Posterior cingulate gyrus (tissue), 11 donors: ENCODE measurements around the gene BRD4.
A peak's percentile ranks its signal among the peaks of the same experiment; 100 is the strongest.

Experiments
- DNase-seq, 10 donors: peaks; one replicate each; pipeline versions ENCODE4 v3.0.0 to v3.0.0-alpha.2; 2020 to 2021; ENCODE audit warnings: mixed read lengths in 3 of 10
- intact Hi-C: fragments of 100-400 bp; cut with DNase I; formaldehyde crosslinking; loops from one replicate; pipeline ENCODE4 v1.15.1; 2023

The BRD4 gene

DNA sequence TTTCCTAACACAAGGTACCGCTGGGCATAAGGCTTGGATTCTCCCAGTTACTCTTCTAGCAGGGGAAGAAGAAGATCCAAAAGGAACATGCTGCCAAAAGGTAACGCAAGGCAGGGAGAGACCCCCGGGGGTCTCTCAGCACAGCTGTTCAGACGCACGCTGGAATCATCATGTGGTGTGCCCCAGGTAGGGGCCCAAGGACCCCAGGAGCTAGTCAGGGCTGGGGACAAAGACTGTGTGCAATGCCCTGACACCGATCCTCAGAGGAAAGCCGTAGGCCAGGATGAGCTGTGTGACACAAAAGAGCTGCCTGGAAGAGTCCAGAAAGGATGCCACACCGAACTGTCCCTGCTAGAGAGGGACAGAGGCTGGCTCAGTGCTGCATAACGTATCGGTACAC is 77.8 kb downstream of the BRD4 start:
- intact Hi-C loops = loop anchor here (10.0 kb wide), 1 partner anchor 160 kb away; no protein-coding TSS in a partner anchor
- DNase-seq = peak in 1 of 10 donors; percentile 50

DNA sequence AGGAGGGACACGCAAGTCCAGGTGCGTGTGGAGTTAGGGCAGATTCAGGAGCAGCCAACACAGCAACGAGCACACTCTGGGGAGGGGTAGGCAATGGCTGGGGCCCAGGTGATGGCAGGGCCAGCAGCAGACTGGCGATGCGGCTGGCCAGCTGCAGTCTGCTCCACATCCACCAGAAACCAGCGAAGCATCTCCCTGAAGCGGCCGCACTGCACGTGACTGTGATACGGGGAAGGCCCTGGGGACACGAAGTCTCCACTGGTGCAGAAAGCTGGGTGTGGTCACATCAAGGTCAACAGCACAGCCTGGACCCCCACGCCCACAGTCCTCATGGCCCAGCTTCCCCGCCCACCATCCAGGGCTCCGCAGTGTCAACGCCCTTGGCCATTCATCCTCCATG is 78.8 kb downstream of the BRD4 start:
- peak in 1 of 10 donors; percentile 75 for DNase-seq

DNA sequence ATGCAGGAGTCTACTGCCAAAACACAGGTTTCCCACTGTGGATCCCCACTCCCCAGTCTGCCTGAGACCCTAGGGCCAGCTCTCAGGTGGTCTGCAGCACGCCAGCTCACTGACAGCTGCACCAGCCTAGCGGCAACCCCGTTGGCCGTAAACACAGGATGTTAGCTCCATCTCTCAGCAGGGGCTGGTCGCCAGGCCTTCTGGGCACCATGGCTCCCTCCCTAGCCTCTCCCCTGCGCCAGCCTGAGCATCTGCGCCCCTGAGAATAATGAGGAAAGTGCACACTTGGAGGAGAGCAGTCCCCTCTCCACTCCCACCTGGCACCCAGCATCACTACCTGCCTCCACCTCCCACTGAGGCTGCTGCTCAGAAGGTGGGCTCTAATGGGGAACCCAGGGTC is 79.3 kb downstream of the BRD4 start:
- peak in 1 of 10 donors; percentile 78 for DNase-seq
- intact Hi-C loops = loop anchor here (10.0 kb wide), 1 partner anchor 158 kb away; no protein-coding TSS in a partner anchor

More for the DNA sequence above, 78.8 kb downstream of the BRD4 start:
- intact Hi-C loops = loop anchor here (10.0 kb wide), 1 partner anchor 159 kb away; no protein-coding TSS in a partner anchor

DNA sequence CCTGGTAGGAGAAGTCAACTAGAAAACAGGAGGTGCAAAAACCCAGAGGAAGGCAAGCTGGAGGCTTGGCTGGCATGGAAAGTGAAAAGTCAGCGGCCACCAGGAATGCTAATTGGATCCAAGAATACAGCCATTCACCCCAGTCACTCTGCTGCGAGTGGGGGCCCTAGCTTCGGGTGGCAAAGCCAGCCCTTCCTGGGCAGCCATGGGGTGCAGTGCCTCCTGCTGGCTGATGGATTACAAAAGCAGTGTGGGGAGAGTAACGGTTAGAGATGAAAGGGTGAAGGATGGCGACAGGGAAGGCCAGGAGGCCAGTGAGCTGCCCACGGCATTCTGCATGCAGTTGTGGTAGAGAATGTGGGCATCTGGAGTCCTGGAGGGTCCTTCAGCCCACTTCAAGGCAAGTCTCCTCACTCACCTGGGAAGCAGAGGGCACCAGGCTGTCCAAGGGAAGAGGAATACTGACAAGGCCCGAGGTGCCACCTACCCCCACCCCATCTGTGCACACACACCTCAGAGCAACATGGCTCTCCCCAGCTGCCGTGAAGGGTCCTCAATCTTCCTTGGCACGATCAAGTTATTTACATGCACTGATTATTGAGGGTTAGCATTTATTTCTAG is 79.8 kb downstream of the BRD4 start:
- intact Hi-C loops = loop anchor here (1.0 to 10.0 kb wide), 2 partner anchors 75 to 158 kb away; no protein-coding TSS in a partner anchor
- DNase-seq = peak in 5 of 10 donors; percentile 54 to 93 (median 65)

DNA sequence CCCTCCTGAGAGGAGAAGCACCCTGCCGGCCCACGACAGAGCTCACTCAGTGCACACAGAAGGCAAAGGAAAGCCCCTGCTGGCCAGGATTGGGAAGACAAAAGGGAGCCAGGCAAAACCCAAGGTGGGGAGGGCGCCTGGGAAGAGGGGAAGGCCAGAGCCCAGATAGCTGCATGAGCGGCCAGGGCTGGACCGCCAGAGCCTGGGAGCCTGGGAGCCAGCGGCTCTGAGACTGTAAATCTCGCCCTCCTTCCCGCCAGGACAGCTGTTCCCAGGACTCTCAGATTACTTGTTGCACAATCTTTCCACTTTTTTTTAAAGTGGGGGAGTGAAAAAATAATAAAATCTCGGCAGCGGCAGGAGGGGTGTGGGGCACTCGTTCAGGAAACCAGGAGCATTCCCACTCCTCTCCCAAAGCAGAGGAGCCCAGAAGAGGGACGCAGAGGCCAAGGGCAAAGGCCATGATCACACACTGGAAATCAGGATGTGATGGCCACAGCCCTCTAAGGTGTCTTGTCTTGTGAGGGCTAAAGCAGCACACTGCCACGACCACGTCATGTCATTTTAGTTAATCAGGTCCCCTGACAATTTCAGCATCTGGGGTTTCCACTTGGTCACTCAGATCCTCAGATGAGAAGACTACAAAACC is 80.5 kb downstream of the BRD4 start:
- intact Hi-C loops = loop anchor here (1.0 to 10.0 kb wide), 2 partner anchors 75 to 157 kb away; no protein-coding TSS in a partner anchor
- DNase-seq = peak in 2 of 10 donors; percentile 79 to 92

DNA sequence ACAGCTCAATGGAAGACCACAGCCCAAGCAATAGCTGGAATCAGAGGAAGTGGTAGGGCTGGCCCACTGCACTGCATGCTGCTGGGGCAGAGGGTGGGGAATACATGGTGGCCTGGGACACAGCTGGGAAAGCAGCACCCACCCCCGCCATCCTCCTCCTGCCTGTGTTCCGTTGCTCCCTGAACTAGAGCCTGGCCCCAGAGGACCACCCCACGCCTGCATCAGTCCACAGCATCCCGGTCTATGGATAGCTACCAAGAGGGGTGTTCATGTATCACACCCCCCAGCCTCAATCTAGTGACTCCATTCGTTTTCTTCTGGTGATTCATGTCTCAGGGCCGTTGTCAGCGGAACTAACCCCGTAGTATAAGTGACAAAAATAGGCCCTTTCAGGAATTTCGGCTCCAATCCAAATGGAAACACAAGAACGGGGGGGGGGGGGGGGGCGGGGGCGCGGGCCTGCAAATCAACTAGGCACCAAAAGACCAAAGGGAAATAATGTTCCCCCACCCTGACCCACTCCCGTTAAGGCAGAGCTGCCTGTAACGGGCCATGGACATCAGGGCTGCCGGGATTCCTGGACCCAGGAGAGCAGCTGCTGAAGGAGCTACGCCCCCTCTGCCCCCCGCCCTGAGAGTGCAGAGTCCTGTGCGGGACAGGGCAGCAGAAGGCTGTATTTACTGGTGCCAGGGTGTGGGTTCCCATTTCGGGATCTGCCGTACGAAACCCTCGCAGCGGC is 81.2 kb downstream of the BRD4 start:
- intact Hi-C loops = loop anchor here (10.0 kb wide), 1 partner anchor 156 kb away; no protein-coding TSS in a partner anchor
- DNase-seq = peak in 1 of 10 donors; percentile 70

DNA sequence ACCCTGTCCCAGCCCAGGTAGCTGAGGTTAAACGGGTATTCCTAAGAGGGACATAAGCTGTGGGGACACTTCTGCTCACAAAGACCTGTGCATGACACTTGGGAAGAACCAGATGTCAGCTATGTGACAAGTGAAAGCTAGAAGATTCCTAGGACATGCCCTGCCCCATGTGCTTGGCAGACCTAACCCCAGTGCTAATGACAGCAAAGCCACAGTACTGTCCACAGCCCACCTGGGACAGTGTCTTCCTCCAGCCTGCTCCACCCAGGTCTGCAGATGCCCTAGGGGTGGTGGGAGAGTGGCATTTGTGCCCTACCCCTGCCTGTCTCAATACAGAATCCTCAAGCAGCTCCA is 81.7 kb downstream of the BRD4 start:
- intact Hi-C loops = loop anchor here (10.0 kb wide), 1 partner anchor 156 kb away; no protein-coding TSS in a partner anchor
- DNase-seq = no peak

DNA sequence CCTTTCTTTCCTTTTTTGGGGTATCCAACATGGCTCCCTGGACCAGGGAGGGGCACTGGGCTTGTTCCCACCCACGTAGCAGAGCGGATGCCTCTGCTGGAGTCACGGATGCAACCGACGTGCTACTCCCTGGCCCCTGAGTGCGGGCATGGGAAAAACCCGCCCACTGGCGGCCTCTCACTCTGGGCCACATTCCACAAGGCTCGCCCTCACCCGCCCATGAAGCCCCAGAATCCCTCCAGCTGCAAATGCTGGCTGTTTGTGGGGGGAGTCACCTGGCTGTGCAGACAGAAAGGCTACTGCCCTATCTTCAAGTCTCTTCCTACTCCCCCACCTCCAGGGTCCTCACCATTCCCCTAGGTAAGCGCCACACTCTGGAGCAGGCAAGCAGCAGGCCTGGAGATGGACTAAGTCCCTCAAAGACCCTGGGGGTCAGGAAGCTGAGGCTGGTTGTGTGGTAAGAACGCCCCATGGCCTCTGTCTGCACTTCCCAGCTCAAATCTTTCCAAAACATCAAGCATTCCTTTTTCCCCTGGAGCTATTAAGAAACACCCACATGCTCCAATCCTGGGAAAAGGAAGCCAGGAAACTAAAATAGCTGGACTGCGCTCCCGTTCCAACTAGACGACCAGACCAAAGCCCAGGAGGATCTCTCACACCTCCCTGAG is 82.2 kb downstream of the BRD4 start:
- intact Hi-C loops = loop anchor here (10.0 kb wide), 1 partner anchor 155 kb away; no protein-coding TSS in a partner anchor
- peak in 1 of 10 donors; percentile 75 for DNase-seq

DNA sequence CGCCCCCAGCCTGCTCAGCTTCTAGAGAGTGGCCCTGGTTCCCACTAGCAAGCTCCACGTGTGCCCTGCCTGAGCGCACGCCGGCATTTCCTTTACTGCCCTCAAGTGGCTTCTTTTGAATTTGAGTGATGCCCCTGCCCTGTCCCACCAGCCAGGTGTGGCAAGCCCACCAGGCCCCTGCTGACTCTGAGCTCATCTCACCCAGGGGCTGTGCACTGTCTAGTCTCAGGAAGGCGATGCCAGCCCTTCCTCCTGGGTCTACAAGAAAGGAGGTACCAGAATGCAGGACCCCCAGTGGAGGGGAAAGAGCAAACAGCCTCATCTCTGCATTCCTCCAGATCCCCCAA is 82.8 kb downstream of the BRD4 start:
- intact Hi-C loops = no loop called here
- DNase-seq = peak in 1 of 10 donors; percentile 82

DNA sequence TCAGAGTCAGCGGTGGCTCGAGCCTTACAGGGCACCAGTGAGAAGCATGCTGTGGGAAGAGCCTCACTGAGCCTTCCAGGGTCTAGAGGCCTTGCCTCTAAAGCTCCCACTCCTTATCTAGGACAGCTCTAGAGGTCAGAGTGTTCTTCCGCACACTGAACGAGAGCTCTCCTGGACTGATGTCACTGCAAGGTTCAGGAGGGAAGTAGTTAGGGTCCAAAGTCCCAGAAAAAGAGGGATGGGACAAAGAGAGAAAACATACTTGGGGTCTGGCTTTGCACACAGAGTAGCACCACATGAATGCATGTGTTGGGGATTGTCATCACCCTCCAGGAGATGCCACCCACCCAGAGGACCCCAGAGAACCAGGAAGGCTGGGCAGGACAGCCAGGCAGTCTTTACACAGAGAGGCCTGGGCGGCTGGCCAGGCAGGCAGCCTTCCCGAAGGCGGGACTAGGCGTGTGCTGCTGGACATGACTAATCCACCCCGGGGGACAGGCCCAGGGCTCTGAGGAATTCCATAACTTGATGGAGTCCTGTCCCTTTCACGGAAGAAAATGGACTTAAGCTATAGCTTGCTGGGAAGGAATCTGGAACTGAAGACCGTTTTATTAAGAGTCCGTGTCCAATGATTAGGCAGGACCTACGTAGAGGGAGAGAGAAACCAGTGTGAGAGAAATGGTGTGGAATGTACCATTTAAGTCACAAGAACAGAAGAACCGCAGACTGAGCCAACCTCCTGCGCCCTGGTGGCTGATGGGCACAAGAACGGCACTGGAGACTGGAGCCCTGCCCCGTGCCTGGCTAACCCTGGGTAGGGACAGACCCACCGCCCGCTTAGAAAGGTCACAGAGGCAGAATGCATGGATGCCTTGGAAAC is 83.5 kb downstream of the BRD4 start:
- intact Hi-C loops = no loop called here

DNA sequence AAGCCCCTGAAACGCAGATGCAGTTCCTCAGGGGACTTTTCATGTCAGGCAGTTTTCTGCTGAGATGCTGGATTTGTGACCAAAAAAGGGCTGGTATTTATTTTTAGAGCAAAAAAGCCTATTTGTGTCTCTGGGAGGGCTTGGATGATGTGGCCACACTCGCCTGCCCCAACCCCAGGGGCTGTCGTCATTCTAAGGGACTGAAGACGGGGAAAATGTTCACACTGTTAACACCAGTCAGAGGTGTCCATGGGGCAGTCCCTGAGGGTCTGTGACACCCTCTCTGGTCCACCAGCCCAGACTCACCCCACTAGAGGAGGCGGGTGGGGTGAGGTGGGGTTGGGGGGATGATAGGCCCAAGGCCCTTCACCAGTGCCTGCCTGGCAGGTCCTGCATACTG is 84.2 kb downstream of the BRD4 start:
- peak in 1 of 10 donors; percentile 73 for DNase-seq
- intact Hi-C loops = no loop called here

More for the DNA sequence above, 83.5 kb downstream of the BRD4 start:
- peak in 4 of 10 donors; percentile 41 to 92 (median 68) for DNase-seq

DNA sequence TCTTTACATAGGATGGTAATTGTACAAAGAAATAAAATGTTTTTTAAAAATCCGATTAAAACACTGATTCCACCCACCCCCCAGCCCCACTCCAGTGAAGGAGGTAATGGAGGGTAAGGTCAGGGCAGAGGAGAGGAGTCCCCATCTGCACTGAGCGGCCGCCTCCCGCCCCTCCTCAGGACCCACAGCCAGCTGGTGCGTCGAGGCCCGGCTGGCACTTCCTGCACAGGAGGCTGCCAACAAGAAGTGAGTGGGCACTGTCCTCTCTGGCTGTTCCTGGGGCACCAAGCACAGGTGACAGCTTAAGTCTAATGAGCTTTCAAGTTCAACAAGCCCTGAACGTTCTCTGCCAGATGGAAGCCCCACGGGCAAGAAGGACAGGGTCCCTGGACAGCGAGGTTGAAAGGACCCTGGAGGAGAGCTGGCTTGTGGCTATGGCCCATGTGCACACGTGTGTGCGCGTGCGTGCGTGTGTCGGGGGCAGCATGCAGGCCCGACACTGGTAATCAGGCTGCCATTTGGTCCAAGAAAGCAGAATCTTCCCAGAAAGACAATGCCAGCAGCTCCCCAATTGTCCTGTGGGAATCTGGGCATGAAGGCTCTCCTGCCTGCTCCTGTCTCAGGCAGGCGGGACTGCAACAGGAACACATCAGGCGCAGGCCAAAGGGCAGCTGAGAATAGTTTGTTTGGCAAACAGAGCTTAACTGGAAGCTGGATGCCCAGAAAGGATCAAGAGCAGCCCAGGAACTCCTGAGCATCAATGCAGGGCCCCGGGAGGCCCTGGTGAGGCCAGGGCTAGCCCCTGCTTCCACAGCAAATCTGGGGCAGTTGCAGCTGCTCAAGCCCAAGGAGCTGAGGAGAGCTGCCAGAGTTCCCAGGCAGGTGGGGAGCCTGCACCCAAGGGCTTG is 85.0 kb downstream of the BRD4 start:
- DNase-seq = peak in 1 of 10 donors; percentile 85
- intact Hi-C loops = no loop called here

DNA sequence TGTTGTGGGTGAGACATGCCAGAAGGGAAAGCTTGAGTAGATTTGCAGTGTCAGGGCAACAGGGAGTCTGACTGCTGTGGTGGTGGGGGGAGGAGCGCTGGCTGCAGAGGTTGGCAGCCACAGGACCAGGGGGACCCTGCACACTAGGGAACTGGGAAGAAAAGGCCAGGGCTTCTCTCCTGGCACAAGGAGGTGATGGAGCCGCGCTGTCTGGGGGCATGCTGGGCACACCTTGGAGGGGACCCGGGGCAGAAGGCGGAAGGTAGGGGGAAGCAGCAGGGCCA is 86.2 kb downstream of the BRD4 start:
- DNase-seq = no peak
- intact Hi-C loops = no loop called here

DNA sequence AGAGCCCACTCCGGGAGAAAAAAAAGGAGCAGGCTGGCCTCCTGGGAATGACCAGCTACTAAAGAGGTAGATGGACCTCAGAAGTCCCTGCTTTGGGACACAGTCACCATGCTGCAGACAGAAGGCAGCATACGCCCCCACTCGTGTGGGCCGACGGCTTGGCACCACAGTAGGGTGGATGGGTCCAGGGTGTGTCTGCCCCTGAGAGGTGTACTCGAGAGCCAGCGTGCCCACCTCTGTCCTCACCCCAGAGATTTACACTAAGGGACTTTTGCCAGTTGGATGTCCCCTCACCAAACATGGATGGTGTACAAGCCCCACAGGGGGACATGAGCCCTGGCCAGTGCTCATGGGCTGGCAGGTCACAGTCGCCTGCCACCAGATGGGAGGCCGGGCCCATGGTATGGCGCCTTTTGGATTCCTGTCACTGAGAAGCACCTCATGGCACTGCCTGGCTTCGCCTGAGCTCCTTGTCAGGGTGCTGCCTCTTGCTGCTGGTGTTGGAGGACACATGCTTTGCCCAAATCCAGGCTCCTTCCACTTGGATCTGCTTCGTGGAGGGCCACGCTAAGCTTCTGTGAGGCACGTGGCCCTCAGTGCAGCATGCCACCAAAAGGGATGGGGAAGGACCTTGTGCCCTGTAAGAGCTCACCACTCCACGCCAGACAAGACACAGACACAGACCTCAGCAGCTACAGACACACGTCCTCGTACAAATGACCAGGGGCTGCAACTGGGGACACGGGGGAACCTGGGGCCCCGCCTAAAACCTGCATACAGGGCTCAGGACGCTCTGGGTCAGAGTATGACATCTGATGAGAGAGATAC is 86.8 kb downstream of the BRD4 start:
- intact Hi-C loops = no loop called here
- peak in 1 of 10 donors; percentile 77 for DNase-seq

DNA sequence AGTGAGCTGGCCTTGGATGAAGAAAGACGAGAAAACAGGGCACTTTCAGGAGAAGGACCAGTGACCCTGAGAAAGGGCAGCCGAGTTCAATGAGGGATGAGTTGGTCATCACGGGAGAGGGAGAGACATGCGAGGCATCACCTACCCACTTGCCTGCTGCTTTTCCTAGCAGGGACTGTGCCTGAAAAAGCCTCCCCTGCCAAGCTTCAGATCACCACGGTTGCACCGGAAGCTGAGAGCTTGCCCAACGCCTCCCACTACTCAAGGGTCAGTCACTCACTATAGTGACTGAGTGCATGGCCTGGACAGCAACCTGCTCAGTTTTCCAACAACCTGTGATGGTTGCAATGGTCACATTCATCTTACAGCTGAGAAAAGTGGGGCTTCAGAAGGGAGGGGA is 87.5 kb downstream of the BRD4 start:
- DNase-seq = peak in 1 of 10 donors; percentile 62
- intact Hi-C loops = no loop called here

DNA sequence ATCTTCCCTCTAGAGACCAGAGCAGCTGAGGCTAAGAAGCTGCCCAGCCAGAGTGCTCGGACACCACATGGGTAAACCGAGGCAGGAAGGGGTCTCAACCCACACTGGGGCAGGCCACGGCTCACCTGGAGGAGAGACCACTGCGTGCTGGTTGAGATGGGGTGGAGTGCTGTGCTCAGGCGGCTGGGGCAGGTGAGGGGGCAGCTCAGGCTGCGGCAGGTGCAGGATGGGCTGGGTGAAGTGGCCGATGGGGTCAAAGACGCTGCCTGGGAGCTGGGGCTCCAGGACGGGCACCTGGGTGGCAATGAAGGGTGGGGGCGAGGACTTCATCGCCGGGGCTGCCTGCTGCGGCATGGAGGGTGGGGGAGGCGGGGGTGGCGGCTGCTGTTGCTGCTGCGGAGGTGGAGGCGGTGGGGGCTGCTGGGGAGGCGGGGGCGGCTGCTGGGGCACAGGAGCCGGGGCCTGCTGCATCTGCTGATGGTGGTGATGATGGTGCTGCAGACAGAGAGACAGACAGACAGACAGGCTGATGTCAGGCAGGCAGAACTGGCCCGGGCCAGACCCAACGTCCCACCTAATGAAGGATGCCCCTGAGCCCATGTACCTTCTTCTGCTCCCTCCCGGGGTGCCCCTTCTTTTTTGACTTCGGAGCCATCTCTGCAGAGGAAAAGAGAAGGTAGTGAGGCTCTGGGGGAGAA is 88.1 kb downstream of the BRD4 start:
- peak in 1 of 10 donors; percentile 74 for DNase-seq
- intact Hi-C loops = no loop called here
